ENCODE results near the gene CRYZL1.

GRCh38 chr21:33552999-33553598 lies 88.4 kb downstream of the CRYZL1 start:
- TF ChIP-seq CTCF (IDR thresholded peaks at IDR 0.05): no peak
- TF ChIP-seq POLR2AphosphoS5 (IDR thresholded peaks at IDR 0.05): peak; percentile 0
- TF ChIP-seq POLR2A (IDR thresholded peaks at IDR 0.05): no peak
- no peak for TF ChIP-seq EP300 (IDR thresholded peaks at IDR 0.05)

All from gastroesophageal sphincter (tissue), 3 donors.